Stimulated activated naive CD8-positive, alpha-beta T cell treated with anti-CD3 and anti-CD28 coated beads, Interleukin-15, amount 100 ng/mL, for 72 hours (primary cell): ENCODE measurements around the gene SREBF2.

ENCODE experiments used
- ATAC-seq: fragments of 150-1000 bp; cut with Tn5 transposase; 2 replicates; pipeline ENCODE4 v1.10.0; 2021; ENCODE audit warnings: mild to moderate bottlenecking, moderate library complexity
- DNase-seq, 2 donors: peaks; one replicate each; pipeline ENCODE4 v3.0.0; 2021 to 2022
- H3K27ac Mint-ChIP-seq, 2 donors: one replicate each; pipeline ENCODE4 v1.8.0; 2022; ENCODE audit warnings: mild to moderate bottlenecking in 2 of 2, mixed read lengths in 2 of 2, moderate library complexity in 2 of 2
- H3K27me3 Mint-ChIP-seq: one replicate; pipeline ENCODE4 v1.8.0; 2022; ENCODE audit warnings: mixed read lengths
- H3K4me1 Mint-ChIP-seq: one replicate; pipeline ENCODE4 v1.8.0; 2022; ENCODE audit warnings: mild to moderate bottlenecking, mixed read lengths
- H3K4me3 Mint-ChIP-seq, 2 donors: one replicate each; pipeline ENCODE4 v1.8.0; 2022; ENCODE audit warnings: mild to moderate bottlenecking in 2 of 2, mixed read lengths in 2 of 2, moderate library complexity in 1 of 2
- H3K9me3 Mint-ChIP-seq, 2 donors: one replicate each; pipeline ENCODE4 v1.8.0; 2022; ENCODE audit warnings: mixed read lengths in 2 of 2

The SREBF2 gene

GRCh38 chr22:41927813-41928212 lies 94.9 kb downstream of the SREBF2 start:
- Mint-ChIP-seq H3K4me1 (peaks cover 55% of the 10 kb centered on the region), H3K27ac (no peak overlapping the region), H3K4me3 (peak overlapping the region in 1 of 2 donors; percentile 78), H3K9me3 (no peaks in the 10 kb centered on the region), H3K27me3 (peaks cover 31% of the 10 kb centered on the region)
- no peak for DNase-seq
- no peak for ATAC-seq

DNA sequence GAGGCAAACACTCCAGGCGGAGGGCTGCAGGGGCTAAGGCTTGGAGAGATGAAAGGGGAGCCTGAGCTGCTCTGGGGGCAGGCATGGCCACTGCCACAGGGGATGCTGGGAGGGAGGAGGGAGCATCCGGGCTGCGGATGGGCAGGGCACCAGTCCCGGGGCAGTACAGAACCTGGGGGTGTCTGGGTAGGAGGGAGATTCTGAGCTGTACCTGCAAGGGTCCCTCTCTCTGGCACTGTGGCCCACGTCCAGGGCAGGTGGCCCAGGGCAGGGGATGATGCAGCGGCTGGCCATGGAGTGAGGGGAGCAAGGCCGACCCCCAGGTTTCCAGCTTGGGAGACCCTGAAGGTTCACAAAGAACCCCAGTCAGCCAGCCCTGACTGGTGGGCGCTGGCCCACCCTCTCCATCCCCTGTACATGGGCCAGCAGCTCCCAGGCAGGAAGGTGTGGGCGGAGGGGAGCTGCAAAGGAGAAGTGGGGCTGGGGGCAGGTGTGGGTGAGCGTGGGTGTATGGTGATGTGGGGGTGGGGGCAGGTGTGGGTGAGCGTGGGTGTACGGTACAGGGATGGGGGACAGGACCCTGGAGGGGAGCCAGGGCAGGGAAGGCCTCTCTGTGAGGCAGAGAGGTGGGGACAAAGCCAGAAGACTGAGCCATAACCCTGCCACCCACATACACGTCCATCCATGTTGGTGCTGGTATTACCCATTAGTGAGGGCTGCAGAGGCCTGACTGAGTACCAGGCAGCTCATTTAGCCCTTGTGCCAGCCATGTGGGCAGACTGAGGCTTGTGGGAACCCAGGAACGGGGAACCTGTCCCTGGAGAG lies 95.9 kb downstream of the SREBF2 start:
- Mint-ChIP-seq H3K27ac (peak overlapping the region; percentile 31 to 97), H3K9me3 (no peaks in the 10 kb centered on the region), H3K27me3 (peaks cover 31% of the 10 kb centered on the region), H3K4me1 (peaks cover 53% of the 10 kb centered on the region), H3K4me3 (no peak overlapping the region)
- DNase-seq (no peak), ATAC-seq (no peak)

- Mint-ChIP-seq H3K27ac (peak overlapping the region in 1 of 2 donors; percentile 97), H3K9me3 (no peaks in the 10 kb centered on the region), H3K27me3 (peaks cover 31% of the 10 kb centered on the region), H3K4me1 (peaks cover 56% of the 10 kb centered on the region), H3K4me3 (no peak overlapping the region)
- DNase-seq (no peak), ATAC-seq (no peak)
Observed at GRCh38 chr22:41929418-41929810, 96.5 kb downstream of the SREBF2 start.

- Mint-ChIP-seq H3K9me3 (no peaks in the 10 kb centered on the region), H3K27ac (no peak overlapping the region), H3K4me3 (no peak overlapping the region), H3K4me1 (peaks cover 40% of the 10 kb centered on the region), H3K27me3 (peaks cover 15% of the 10 kb centered on the region)
- DNase-seq, result no peak
- no peak for ATAC-seq
Observed at GRCh38 chr22:41931701-41932269, 98.9 kb downstream of the SREBF2 start.

- H3K27ac Mint-ChIP-seq, result no peak overlapping the region
- DNase-seq (no peak), ATAC-seq (peak; percentile 7)
- peaks cover 35% of the 10 kb centered on the region for H3K4me1 Mint-ChIP-seq
- H3K27me3 Mint-ChIP-seq, result peaks cover 9% of the 10 kb centered on the region
- H3K4me3 Mint-ChIP-seq, result no peak overlapping the region
- H3K9me3 Mint-ChIP-seq, result no peaks in the 10 kb centered on the region
Observed at GRCh38 chr22:41932353-41932752, 99.4 kb downstream of the SREBF2 start.

DNA sequence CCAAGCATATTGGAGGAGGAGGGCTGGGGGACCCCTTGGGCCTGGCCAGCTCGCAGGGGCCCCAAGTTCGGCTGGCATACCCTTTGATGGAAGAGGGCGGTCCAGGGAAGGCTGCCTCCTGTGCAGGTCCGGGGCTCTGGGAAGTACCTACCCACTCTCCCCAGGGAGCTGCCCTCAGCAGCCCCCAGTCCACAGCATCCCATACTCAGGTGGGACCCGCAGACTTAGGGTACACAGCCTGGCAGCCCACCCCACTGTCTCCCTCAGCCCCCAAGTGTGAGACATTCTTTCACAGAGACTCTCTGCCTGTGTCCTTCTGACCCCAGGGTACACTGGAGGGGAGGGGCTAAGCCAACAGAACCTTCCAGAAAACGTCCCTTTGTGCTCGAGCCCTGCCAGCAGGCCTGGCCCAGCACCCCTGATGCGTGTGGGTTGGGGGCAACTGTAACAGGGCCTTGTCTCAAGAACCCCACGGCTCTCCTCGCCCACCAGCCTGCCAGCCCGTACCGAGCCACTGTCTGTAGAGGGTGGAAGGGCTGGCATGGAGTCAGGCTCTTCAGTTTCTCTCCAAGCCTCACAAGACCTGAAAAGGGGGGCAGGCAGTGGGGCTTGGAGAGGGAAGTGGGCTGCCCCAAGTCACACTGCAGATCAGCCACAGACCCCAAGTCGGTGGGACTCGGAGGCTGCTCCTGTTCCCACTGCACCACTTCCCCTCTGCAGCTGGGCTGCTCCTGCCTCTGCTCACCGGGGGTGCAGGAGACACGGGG lies 100.7 kb downstream of the SREBF2 start:
- ATAC-seq (peak; percentile 15), DNase-seq (no peak)
- Mint-ChIP-seq H3K27ac (peak overlapping the region in 1 of 2 donors; percentile 34), H3K27me3 (no peaks in the 10 kb centered on the region), H3K9me3 (no peaks in the 10 kb centered on the region), H3K4me3 (no peak overlapping the region), H3K4me1 (peaks cover 25% of the 10 kb centered on the region)

DNA sequence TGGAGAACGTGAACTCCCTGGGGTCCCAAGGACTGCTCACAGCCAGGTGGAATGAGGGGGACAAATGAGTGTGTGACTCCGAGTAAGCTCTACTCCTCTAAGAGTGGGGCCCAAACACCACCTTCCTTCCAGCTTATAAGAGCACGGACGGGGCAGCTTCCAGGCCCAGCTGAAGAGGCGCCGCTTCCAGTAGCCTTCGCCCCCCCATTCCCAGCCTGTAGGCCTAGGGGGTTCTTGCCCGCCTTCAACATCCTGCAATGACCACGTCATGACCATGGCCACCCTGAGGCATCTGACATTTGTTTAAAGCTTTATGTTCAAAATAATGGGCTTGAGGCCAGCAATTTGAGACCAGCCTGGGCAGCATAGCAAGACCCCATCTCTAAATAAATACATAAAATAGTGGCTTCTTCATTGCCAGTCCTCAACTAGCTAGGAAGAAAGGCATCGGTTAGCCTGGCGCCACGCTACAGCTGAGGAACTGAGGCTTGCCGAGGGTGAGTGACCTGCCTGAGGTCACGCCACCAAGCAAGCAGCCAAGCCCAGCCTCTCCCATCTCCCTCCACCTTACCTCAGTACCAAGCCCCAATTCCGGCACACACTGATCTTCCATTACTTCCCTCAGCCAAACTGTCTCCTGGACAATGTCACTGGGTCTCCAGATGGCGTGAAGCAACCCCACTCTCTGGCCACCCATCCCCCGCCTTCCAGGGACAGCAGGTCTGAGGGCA lies 101.5 kb downstream of the SREBF2 start:
- H3K4me3 Mint-ChIP-seq, result no peak overlapping the region
- H3K4me1 Mint-ChIP-seq, result peaks cover 25% of the 10 kb centered on the region
- DNase-seq, result no peak
- H3K9me3 Mint-ChIP-seq, result no peaks in the 10 kb centered on the region
- H3K27ac Mint-ChIP-seq, result no peak overlapping the region
- H3K27me3 Mint-ChIP-seq, result no peaks in the 10 kb centered on the region
- ATAC-seq, result no peak

DNA sequence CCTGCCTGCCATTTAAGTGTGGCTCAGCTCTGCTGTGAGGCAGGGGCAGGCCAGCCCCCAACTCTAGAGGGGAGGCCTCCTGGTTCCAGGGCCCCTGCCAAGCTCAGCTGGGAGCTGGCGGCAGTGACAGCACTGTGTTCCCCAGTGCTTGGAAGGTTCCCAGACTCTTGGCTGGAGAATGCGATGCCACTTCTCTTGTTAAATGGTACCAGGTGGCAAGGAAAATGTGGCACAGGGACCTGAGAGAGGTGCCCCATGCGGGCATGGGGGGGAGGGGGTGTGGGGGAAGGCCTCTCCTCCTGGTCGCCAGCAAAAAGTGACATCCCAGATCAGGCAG lies 102.1 kb downstream of the SREBF2 start:
- H3K9me3 Mint-ChIP-seq, result no peaks in the 10 kb centered on the region
- H3K4me3 Mint-ChIP-seq, result no peak overlapping the region
- H3K27me3 Mint-ChIP-seq, result no peaks in the 10 kb centered on the region
- ATAC-seq (no peak), DNase-seq (no peak)
- H3K4me1 Mint-ChIP-seq, result peaks cover 30% of the 10 kb centered on the region
- no peak overlapping the region for H3K27ac Mint-ChIP-seq

GRCh38 chr22:41935509-41935908 lies 102.6 kb downstream of the SREBF2 start:
- Mint-ChIP-seq H3K27me3 (no peaks in the 10 kb centered on the region), H3K27ac (no peak overlapping the region), H3K9me3 (no peaks in the 10 kb centered on the region), H3K4me3 (no peak overlapping the region), H3K4me1 (peaks cover 35% of the 10 kb centered on the region)
- DNase-seq (no peak), ATAC-seq (no peak)

GRCh38 chr22:41936894-41937169 lies 103.9 kb downstream of the SREBF2 start:
- DNase-seq, result no peak
- Mint-ChIP-seq H3K27me3 (no peaks in the 10 kb centered on the region), H3K27ac (no peak overlapping the region), H3K4me1 (peaks cover 48% of the 10 kb centered on the region), H3K4me3 (no peak overlapping the region), H3K9me3 (no peaks in the 10 kb centered on the region)
- ATAC-seq, result no peak

DNA sequence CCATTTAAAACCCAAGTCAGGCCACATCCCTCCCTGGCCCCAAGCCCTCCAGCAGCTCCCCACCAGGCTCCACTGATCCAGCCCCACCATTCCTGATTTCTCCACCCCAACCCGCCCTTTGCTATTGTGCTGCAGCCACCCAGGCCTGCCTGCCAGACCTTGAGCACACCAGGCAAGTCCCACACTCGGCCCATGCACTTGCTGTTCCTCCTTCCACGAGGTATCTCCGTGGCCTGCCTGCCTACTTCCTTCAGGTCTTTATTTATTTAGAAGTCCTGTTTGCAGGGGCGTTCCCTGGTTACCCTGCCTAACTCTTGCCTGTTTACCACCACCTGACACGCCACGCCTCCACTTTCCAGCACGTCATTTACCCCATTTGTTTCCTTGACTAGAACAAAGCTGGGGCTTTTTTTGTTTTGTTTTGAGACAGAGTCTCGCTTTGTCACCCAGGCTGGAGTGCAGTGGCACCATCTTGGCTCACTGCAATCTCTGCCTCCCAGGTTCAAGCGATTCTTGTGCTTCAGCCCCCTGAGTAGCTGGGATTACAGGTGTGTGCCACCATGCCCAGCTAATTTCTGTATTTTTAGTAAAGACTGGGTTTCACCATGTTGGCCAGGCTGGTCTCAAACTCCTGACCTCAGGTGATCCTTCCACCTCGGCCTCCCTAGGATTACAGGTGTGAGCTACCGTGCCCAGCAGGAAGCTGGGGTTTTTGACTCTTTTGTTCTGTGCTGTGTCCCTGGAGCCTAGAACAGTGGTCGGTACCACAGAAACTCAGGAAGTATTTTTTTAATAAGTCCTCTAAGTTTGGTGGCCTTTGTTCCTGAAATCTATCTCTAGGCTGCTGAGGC lies 107.3 kb downstream of the SREBF2 start:
- peak overlapping the region; percentile 74 to 85 for H3K4me3 Mint-ChIP-seq
- DNase-seq (peak; percentile 84 to 95), ATAC-seq (peak; percentile 88)
- no peaks in the 10 kb centered on the region for H3K9me3 Mint-ChIP-seq
- H3K4me1 Mint-ChIP-seq, result peaks cover 59% of the 10 kb centered on the region
- H3K27ac Mint-ChIP-seq, result peak overlapping the region; percentile 99 to 100
- no peaks in the 10 kb centered on the region for H3K27me3 Mint-ChIP-seq

GRCh38 chr22:41940832-41941765 lies 108.2 kb downstream of the SREBF2 start:
- H3K9me3 Mint-ChIP-seq, result no peaks in the 10 kb centered on the region
- H3K4me1 Mint-ChIP-seq, result peaks cover 67% of the 10 kb centered on the region
- ATAC-seq, result peak; percentile 72
- DNase-seq, result peak; percentile 84 to 88
- H3K4me3 Mint-ChIP-seq, result peak overlapping the region; percentile 74 to 85
- H3K27ac Mint-ChIP-seq, result peak overlapping the region; percentile 99 to 100
- no peaks in the 10 kb centered on the region for H3K27me3 Mint-ChIP-seq

DNA sequence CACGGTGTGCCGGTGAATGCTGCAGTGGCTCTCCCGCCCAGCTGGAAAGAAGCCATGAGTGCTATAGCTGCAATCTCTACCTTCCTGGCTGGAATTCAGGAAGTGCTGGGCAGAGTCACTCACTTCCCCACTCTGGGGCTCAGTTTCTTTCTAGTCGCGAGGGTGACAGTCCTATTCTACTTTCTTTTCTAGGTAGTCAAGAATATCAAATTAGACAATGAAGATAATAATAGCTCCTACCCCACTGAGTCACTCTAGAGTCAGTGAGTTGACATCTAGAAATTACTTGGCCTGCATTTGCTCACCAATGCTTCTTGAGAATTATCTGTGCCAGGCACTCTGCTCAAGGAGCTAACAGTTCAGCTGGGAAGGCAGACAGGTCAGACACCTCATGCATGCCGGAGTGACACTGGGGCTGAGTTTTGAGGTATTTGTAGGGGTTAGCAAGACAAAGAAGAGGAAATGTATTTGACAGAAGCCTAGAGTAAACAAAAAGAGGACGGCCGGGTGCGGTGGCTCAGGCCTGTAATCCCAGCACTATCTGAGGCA lies 110.8 kb downstream of the SREBF2 start:
- no peak for ATAC-seq
- no peak for DNase-seq

More for the DNA sequence above, 110.8 kb downstream of the SREBF2 start:
- H3K4me1 Mint-ChIP-seq, result peaks cover 83% of the 10 kb centered on the region
- no peaks in the 10 kb centered on the region for H3K27me3 Mint-ChIP-seq
- peak overlapping the region in 1 of 2 donors; percentile 13 for H3K27ac Mint-ChIP-seq
- H3K4me3 Mint-ChIP-seq, result peak overlapping the region in 1 of 2 donors; percentile 67
- no peaks in the 10 kb centered on the region for H3K9me3 Mint-ChIP-seq
